ENCODE measurements around the gene GPER1.
"Not testable (repeated sequence)": the region's sequence is repeated elsewhere in the genome, so short reads cannot be mapped to it uniquely, and the experiment has no call there.

GPER1 gene

GRCh38 chr7:1123715-1124114, 35.8 kb downstream of the GPER1 start:
- DNase-seq: no peak

GRCh38 chr7:1124164-1124563, 36.3 kb downstream of the GPER1 start:
- no peak for DNase-seq

- DNase-seq: no peak
Observed at GRCh38 chr7:1124816-1125602, 37.1 kb downstream of the GPER1 start.

- DNase-seq: no peak
Observed at GRCh38 chr7:1125603-1125969, 37.7 kb downstream of the GPER1 start.

GRCh38 chr7:1127001-1127400, 39.1 kb downstream of the GPER1 start:
- no peak for DNase-seq

GRCh38 chr7:1129431-1129830, 41.5 kb downstream of the GPER1 start:
- DNase-seq: no peak

- DNase-seq: no peak
Observed at GRCh38 chr7:1130021-1130990, 42.4 kb downstream of the GPER1 start.

GRCh38 chr7:1131471-1132265, 43.8 kb downstream of the GPER1 start:
- DNase-seq: no peak

- DNase-seq: no peak
Observed at GRCh38 chr7:1134951-1135350, 47.0 kb downstream of the GPER1 start.

GRCh38 chr7:1136841-1137516, 49.1 kb downstream of the GPER1 start:
- DNase-seq: peak; percentile 24

- DNase-seq: no peak
Observed at GRCh38 chr7:1137517-1138167, 49.7 kb downstream of the GPER1 start.

- no peak for DNase-seq
Observed at GRCh38 chr7:1140476-1141104, 52.7 kb downstream of the GPER1 start.

GRCh38 chr7:1141651-1142050, 53.7 kb downstream of the GPER1 start:
- no peak for DNase-seq

GRCh38 chr7:1142051-1142635, 54.2 kb downstream of the GPER1 start:
- DNase-seq: no peak

GRCh38 chr7:1143031-1143430, 55.1 kb downstream of the GPER1 start:
- DNase-seq: not testable (repeated sequence)

Data from DMS 273 treated with DMSO at 0.1 percent for 48 hours (cell line).